ENCODE measurements around the gene TMPRSS6. TPM values are rescaled to one million over a fixed set of nuclear protein-coding genes. Genes with fewer than 3 reads are reported as not detected.

The TMPRSS6 gene
- total and polyA plus RNA-seq, 9 donors = 0.04 to 2.4 (median 0.33) TPM; not detected in 6

- Histone ChIP-seq H3K27ac (no peak overlapping the region), H3K27me3 (no peaks in the 10 kb centered on the region), H3K4me3 (no peak overlapping the region), H3K36me3 (no peaks in the 10 kb centered on the region), H3K9me3 (no peaks in the 10 kb centered on the region), H3K4me1 (ENCODE audit: insufficient read depth) (no peaks in the 10 kb centered on the region)
- 83 to 89% (median 86%) methylated on average over 8 to 10 of the region's 10 CpGs for WGBS, 3 donors
- TF ChIP-seq CTCF (IDR thresholded peaks at IDR 0.05) (no peak), POLR2A (IDR thresholded peaks at IDR 0.05) (no peak), EP300 (IDR thresholded peaks at IDR 0.05) (no peak)
- intact Hi-C loops (cut with DNase I) = no loop called here
- DNase-seq = no peak
These were observed 32.0 kb upstream of the TMPRSS6 start for GRCh38 chr22:37141476-37141875.

- intact Hi-C loops (cut with DNase I) = no loop called here
- Histone ChIP-seq H3K27me3 (no peaks in the 10 kb centered on the region), H3K9me3 (no peaks in the 10 kb centered on the region), H3K27ac (no peak overlapping the region), H3K36me3 (no peaks in the 10 kb centered on the region), H3K4me1 (ENCODE audit: insufficient read depth) (no peaks in the 10 kb centered on the region), H3K4me3 (no peak overlapping the region)
- no peak for TF ChIP-seq POLR2A (IDR thresholded peaks at IDR 0.05)
- no peak for TF ChIP-seq CTCF (IDR thresholded peaks at IDR 0.05)
- no peak for TF ChIP-seq EP300 (IDR thresholded peaks at IDR 0.05)
- WGBS, 3 donors = 77 to 88% (median 77%) methylated on average over 10 to 16 of the region's 16 CpGs
- DNase-seq = no peak
These were observed 31.3 kb upstream of the TMPRSS6 start for GRCh38 chr22:37140686-37141323.

GRCh38 chr22:37139762-37140161 lies 30.2 kb upstream of the TMPRSS6 start:
- intact Hi-C loops (cut with DNase I) = no loop called here
- WGBS, 3 donors = 69 to 94% (median 71%) methylated on average over 5 to 7 of the region's 7 CpGs

GRCh38 chr22:37138849-37139561 lies 29.5 kb upstream of the TMPRSS6 start:
- H3K4me1 ChIP-seq (ENCODE audit: insufficient read depth) = no peaks in the 10 kb centered on the region
- H3K27me3 ChIP-seq = no peaks in the 10 kb centered on the region
- no peaks in the 10 kb centered on the region for H3K36me3 ChIP-seq
- H3K4me3 ChIP-seq = no peak overlapping the region
- DNase-seq = no peak
- intact Hi-C loops (cut with DNase I) = no loop called here
- H3K9me3 ChIP-seq = no peaks in the 10 kb centered on the region
- TF ChIP-seq EP300 (IDR thresholded peaks at IDR 0.05) (no peak), POLR2A (IDR thresholded peaks at IDR 0.05) (no peak), CTCF (IDR thresholded peaks at IDR 0.05) (no peak)
- H3K27ac ChIP-seq = no peak overlapping the region
- 59 to 69% (median 68%) methylated on average over 16 of the region's 16 CpGs for WGBS, 3 donors

More at GRCh38 chr22:37139762-37140161, 30.2 kb upstream of the TMPRSS6 start:
- Histone ChIP-seq H3K36me3 (no peaks in the 10 kb centered on the region), H3K27ac (no peak overlapping the region), H3K9me3 (no peaks in the 10 kb centered on the region), H3K27me3 (no peaks in the 10 kb centered on the region), H3K4me3 (no peak overlapping the region), H3K4me1 (ENCODE audit: insufficient read depth) (no peaks in the 10 kb centered on the region)
- TF ChIP-seq CTCF (IDR thresholded peaks at IDR 0.05) = no peak
- no peak for TF ChIP-seq EP300 (IDR thresholded peaks at IDR 0.05)
- no peak for TF ChIP-seq POLR2A (IDR thresholded peaks at IDR 0.05)
- DNase-seq = no peak
